DMS53 treated with DMSO at 0.1 percent for 48 hours (cell line): ENCODE results near the gene SLC35F4.
"Not testable (repeated sequence)": the region's sequence is repeated elsewhere in the genome, so short reads cannot be mapped to it uniquely, and the experiment has no call there.

Experiments used
- DNase-seq: peaks from one replicate; lab custom pipeline; 2025; ENCODE audit not compliant: unreplicated experiment; lab: John Stamatoyannopoulos, UW

The SLC35F4 gene

DNA sequence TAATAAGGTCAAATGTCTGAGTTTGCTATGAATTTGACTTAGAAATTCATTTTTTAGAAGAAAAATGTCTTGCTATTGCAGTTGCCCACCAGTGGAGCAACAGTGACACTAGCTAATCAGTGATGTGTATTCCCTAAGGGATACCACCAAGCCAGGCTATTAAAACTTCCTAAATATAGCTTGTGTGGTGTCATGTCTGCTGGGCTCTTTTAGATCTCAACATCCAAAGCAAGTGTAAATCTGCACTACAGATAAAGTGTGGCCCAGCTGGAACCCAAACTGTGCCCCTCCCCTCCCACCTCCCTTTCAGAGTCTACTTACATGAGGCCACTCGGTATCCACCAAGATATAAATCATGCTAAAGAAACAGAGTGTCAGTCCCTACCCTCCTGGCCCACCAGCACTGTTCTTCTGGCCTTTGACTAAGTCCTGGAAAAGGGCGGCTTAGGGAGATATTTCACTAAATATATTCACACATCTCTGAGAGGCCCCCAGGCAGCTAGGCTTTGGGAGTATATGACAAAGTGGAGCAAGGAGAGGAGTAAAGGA is 53.8 kb downstream of the SLC35F4 start:
- no peak for DNase-seq

- no peak for DNase-seq
These were observed 56.1 kb downstream of the SLC35F4 start for GRCh38 chr14:57809808-57810207.

DNA sequence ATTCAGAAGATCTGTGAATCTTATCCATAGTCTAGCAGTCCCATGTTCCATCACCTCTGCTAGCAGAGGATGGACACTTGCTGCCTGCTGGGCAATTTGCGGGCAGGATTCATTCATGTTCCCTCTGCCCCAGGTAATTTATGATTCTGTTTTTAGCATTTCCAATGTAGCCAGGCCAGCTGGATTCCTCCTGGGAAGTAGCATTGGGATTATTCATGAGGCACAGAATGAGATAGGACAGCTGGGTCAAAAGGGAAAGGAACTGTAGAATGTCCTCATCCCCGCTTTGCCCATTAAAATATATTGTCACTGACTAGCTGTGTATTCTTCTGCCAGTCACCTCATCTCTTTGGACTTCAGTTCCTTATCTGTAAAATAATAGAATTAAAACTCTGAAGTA is 68.7 kb downstream of the SLC35F4 start:
- DNase-seq: no peak

DNA sequence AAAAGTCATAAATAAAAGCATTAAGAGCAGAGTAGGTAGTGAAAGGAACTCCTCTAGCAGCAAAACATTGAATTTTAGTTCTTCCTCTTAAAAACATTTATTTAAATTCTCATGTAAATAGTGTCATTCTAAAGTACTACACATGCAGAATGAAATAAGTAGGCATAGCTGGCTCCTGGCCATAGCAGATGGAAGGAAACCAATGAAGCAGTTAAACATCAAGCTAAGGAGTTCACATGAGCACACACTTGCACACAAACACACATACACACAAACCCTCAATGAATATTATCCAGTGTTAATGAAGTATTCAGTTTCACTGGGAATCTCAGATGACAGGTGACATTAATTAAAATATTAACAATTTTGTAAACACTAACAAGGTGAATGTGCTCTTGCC is 69.3 kb downstream of the SLC35F4 start:
- DNase-seq: no peak

DNA sequence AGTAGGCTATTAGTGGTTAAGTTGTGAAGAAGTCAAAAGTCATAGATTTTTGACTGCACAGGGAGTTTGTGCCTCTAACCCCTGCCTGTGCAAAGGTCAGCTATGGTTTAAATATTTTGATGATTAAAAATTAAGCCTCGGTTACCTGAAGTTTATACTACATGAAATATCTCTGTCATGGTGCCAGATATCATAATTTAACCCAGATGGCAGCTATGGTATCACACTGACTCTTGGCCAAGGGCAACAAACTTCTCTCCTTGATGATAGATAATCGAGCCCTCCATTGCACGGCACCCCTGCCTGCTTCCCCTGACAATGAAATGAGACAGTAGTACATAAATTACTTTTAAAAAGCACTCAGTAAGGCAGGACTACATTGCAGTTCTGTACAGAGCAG is 80.8 kb downstream of the SLC35F4 start:
- DNase-seq: no peak

DNA sequence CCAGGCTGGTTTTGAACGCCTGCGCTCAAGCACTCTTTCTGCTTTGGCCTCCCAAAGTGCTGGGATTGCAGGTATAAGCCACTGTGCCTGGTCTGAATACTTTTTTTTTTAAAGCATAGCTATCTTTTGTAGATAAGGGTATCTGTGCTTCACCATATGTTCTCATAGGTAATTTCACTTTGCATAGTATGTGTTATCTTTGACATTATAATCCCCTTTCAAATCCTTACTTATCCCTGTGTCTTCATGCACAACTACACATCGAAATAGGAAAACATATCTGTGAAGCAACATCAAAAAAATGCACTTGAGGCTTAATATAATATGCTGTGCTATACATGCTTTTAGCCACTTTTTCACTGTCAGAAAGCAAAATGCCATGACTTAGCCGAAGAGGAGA is 94.1 kb downstream of the SLC35F4 start:
- DNase-seq: no peak

DNA sequence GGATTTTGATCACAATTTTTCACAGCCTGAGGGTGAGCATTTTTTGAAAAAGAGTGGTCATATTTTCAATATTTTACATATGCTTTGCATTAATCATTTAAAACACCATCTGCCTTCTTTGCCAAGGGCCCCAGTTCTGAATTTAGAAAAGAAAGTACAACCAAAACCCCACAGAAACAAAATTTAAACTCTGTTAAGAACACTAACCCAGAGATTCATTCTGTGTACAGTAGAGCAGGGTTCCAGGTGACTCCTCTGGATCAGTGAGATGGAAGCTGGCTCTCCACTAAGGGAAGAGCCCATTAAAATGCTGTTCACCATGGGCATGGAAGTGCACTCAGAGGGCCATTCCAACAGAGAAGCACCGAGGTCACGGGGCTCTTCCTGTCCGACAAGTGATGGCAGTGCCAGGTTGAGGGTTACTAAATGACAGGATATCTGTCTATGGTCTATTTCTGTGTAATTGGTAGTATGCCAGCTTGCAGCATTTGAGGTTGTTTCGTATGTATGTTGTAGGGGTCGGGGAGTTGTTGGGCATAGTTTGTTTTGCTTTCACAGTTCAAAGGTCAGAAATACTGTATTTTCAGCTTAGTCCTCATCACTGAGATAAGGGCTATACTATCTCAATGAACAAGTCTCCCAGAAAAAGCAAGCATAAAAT is 95.9 kb downstream of the SLC35F4 start:
- DNase-seq: no peak

GRCh38 chr14:57761800-57762199 is 104.1 kb downstream of the SLC35F4 start:
- DNase-seq: no peak

DNA sequence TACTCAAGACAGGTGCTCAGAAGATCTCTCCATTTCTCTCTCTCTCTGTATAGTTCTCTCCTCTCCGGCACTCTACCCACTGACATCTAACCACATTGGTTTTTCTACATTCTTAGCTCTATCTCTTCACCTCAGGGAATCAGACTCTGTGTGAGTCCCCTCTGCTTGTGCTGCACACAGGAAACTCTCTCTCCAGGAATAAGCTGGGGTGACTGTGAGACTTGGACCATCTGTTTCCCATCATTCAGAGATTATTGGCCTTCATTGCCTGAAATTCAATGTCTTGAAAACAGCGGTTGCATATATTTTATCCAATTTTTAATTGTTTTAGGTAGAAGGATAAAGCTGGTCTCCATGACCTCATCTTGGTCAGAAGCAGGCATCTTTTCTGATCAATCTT is 105.0 kb downstream of the SLC35F4 start:
- DNase-seq: no peak

GRCh38 chr14:57755018-57755521 is 110.8 kb downstream of the SLC35F4 start:
- no peak for DNase-seq

DNA sequence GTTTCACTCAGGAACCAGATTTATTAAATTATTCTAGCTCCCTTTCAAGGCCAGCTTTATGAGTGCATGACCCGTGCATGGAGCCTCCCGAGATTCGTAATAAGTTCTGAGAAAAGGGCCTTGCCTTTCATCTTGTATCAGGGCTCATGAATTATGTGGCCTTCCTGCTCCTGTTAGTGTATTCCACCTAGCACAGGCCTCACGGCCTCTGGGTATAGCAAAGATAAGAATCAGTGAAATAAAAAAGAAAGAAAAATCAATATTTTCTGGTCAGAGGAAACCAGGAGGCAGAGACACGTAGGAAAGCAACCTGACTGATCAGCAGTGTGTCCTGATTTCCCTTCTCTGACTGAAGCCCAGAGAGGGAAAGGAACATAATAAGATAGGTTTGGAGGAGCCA is 111.4 kb downstream of the SLC35F4 start:
- no peak for DNase-seq

DNA sequence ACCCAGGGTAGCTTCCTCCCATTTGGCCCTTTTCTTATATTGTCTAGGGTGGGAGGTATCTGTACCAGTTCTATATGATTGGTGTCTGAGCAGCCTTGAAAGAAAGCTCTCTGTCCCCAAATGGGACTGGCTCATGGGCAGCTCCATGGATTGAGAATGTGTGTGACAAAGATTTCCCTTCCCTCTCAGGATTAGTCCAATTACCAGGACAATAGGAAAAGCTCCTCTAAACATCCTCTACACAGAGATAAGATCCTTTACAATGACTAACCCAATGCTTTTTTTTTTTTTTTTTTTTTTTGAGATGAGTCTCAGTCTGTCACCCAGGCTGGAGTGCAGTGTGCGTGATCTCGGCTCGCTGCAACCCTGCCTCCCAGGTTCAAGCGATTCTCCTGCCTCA is 112.1 kb downstream of the SLC35F4 start:
- no peak for DNase-seq

- not testable (repeated sequence) for DNase-seq
These were observed 113.7 kb downstream of the SLC35F4 start for GRCh38 chr14:57752142-57752695.

DNA sequence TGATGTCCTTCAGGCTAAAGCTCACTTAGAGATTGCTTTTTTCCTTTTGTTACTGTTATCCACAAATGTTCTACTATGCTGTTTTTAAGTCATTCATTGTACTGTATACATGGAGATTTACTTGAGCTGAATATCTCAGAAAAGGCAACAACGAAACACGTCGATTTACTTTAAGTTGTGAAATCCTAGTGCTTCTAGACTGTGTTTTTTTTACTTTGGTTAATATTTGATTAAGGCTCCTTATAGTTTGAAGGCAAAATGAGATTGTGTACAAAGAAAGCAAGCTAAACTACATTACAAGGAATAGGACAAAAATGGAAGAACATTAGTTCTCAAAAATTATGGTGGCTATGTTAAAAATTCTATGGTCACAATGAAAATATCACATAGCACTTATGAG is 114.5 kb downstream of the SLC35F4 start:
- DNase-seq: no peak

DNA sequence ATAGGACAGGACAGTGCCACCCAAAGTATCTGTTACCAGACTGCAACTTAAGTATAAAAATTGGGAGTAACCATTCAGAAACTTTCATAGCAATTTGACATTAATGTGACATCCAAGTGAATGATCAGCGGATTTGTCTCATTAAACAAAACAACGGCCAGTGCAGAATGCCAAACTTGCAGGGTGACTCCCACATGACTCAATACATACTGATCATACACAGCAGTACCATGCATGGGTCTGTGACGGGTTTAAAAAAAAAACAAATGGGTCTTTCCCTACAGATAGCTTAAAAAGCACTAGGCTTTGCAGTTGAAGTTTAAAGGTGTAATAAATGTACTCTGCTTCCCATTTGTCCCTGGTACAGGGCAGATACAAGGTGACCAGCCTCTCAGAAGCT is 116.6 kb downstream of the SLC35F4 start:
- no peak for DNase-seq

DNA sequence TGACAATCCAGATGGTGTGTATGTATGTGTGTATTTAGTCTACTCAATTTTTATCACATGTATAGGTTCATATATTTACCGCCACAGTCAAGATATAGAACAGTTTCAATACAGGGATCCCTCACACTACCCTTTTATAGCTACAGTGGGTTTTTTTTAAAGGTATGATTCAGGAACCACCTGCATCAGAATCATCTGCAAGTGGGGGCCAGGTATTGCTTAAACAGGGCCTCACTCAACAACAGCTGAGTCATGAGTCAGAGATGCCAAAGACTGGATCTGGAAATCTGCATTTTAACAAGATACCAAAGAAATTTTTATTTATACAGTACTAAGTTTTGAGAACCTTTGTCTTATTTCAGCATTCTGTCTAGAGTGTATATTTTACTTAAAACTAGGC is 117.6 kb downstream of the SLC35F4 start:
- DNase-seq: no peak

- no peak for DNase-seq
These were observed 118.9 kb downstream of the SLC35F4 start for GRCh38 chr14:57747036-57747435.

DNA sequence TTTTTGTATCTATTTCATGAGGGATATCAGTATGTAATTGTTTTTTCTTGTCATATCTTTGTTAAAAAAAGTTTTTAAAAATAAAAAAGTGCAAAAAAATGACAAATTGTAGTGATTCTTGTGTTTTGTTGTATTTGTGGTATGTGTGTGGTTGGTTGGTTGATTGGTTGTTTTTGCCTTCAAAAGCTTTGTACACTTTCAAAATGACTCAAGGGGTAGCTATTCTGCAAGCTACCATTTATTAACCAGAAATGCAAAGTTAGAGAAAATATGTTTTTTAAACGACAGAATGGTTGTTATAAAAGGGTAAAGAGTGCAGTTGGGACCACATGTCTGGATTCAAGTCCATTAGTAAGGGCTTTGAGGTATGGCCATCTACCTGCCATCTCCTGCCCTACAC is 119.3 kb downstream of the SLC35F4 start:
- DNase-seq: no peak

GRCh38 chr14:57739516-57739915 is 126.4 kb downstream of the SLC35F4 start:
- no peak for DNase-seq

DNA sequence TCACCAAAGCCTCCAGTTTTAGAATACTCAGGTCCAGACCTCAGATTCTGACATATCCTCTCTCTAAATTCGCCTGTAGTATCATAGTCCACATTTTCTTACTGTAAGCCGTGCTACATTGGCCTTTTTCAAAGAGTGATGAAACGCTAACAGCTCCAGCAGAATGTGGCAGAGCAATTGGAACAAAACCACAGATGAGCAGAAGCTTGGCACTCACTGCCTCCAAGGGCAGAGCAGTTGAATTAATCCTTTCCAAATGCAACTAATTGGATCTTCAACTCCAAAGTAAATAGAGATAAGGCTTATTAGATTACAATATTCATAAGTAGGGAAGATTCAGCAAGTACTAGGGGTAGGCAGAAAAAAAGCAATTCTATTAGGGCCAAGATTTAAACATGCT is 128.3 kb downstream of the SLC35F4 start:
- DNase-seq: no peak

- DNase-seq: no peak
These were observed 129.5 kb downstream of the SLC35F4 start for GRCh38 chr14:57736391-57736790.

DNA sequence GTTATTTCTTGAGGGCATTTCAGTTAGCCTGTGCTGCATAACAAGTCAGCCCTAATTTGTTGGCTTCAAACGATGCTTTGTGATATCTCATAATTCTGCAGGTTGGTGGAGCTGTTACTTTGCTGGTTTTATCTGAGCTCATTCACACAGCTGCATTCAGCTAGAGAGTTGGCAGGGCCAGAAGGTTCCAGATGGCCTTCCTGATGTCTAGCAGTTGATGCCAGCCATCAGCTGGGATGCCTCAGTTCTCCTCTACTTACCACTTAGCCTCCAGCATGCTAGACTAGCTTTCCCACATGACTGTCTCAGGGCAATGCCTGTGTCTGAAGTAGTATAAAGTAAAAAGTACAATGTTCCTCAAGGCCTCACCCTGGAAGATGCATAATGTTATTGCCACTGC is 130.6 kb downstream of the SLC35F4 start:
- DNase-seq: no peak
